LoVo (cell line): ENCODE data around the gene ROBO2.
"Not testable (repeated sequence)": the region's sequence is repeated elsewhere in the genome, so short reads cannot be mapped to it uniquely, and the experiment has no call there.

Source experiments
- DNase-seq: peaks from one replicate; pipeline ENCODE4 v3.0.0-alpha.2; 2016; ENCODE audit warnings: low spot score

The ROBO2 gene

DNA sequence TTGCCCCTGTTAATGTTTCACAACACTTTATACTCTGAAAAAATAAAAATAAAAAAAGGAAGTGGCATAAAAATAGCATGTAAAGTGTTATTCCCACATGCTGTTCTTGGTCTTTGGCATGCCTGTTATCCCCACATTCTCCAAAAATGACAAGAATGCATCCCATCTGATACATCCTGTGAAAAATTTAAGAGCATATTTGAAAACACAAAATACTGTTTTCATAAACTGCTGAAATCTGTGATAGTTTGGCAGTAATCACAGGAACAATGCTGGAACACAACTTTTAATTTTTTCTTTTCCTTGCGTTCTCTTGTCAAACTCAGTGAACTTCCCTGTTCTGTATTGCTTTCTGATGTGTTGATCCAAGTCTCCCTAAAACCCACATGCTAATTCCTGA, 288.8 kb downstream of the ROBO2 start:
- DNase-seq, result no peak

DNA sequence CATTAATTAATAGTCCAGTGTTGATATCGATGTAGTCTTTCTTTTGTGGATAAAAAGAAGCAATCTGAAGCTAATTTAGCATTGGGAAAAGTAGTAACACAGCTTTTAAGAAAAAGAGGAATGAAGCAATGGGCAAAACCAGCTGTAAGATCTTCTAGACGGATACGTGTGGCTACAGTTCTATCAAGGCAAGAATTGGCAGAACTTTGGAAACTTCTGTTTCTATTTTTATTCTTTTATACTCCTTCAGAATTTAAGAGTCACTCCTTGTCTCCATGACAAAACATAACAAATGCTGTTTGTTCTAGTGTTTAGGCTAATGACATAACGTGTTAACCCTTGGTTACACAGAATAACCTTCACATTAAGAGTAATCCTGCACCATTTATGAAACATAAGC, 289.2 kb downstream of the ROBO2 start:
- DNase-seq, result no peak

DNA sequence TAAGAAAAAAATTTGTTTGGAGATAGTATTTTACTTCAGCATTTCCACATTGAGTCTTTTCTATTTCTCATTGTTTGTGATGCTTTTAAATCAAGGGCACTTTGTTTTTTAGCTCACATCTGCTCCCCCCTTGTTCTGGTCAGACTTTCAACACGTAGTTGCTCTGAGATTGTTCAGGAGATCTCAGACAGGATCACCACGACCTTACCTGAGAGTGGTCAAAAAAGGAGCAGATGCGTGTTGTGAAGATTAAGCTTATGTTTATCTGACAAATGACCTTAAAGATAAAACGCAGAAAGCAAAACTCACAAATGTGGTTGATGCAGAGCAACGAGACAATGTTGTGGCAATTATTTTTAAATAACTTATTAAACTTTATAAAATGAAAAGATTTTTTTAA, 298.3 kb downstream of the ROBO2 start:
- no peak for DNase-seq

DNA sequence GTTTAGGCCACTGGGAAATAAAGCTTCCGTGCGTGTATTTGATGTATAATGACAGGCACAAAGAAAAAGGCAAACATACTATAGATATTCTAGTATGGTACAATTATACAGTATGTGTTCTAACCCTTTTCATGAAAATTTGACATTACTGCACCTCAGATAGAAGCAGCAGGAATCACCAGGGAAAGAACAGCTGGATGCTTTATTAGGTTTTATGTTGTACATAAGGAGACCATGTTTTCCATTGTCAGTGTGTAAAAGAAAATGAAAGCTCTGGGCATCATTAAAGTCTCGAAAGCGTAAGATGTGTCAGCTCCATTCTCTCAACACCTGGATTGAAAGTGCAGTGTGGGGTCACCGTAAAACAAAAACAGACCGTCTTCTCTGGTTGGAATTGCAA, 302.1 kb downstream of the ROBO2 start:
- no peak for DNase-seq

DNA sequence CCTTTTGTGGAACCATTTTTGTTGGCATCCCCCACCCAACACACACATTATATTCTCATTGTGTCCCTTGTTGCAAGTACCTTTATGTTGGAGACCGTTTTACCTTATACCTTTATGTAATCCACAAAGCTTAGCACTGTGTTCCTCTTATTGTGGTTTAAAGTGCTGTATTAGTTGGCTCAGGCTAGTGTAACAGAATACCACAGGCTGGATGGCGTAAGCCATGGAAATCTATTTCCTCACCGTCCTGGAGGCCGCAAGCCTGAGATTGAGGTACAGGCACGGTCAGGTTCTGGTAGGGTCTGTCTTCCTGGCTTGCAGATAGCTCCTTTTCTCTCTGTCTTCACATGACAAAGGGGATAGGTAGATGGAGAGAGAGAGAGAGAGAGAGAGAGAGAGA, 302.8 kb downstream of the ROBO2 start:
- DNase-seq, result no peak

DNA sequence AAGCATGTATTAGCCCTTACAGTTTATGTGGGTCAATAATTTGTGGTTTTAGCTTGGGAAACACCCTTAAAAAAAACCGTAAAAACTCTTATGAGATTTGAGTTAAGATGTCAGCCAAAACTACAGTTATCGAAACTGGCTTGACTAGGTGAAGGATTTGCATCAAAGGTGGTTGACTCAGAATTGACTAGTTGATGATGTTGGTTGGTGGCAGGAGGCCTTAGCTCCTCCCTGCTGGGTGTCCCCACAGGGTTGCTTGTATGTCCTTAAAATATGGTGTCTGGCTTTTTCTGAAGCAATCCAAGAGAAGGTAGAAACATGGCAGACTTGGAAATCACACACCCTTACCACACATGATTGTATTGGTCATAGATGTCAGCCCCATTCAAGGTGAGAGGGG, 305.1 kb downstream of the ROBO2 start:
- DNase-seq, result no peak

DNA sequence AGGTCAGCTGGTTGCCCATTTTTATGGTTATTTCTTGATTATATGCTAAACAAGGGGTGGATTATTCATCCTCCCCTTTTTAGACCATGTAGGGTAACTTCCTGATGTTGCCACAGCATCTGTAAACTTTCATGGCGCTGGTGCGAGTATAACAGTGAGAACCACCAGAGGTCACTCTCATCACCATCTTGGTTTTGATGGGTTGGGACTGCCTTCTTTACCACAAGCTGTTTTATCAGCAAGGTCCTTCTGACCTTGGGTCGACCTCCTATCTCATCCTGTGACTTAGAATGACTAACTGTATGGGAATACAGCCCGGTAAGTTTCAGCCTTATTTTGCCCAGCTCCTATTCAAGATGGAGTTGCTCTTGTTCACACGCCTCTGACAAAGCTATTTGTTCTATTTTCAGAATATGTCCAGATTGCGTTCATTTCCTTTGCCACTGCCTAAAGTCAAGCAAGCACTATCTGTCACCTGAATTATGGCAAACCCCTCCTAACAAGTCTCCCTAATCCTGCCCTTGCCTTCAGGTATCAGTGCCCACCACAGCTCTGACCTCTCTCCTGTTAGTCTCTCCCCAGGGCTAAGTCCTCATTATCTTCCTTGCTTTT, 308.5 kb downstream of the ROBO2 start:
- DNase-seq, result no peak

DNA sequence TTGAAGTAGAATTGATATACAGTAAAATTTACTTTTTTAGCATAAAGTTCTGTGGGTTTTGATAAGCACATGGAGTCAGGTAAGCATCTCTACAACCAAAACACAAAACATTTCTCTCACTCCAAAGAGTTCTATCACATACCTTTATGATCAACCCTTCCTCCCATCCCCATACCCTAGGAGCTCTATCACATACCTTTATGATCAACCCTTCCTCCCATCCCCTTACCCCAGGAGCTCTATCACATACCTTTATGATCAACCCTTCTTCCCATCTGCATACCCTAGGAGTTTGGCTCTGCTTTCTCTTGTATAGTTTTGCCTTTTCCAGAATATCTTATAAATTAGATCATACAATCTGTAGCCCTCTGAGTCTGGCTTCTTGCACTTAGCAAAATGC, 315.1 kb downstream of the ROBO2 start:
- no peak for DNase-seq

DNA sequence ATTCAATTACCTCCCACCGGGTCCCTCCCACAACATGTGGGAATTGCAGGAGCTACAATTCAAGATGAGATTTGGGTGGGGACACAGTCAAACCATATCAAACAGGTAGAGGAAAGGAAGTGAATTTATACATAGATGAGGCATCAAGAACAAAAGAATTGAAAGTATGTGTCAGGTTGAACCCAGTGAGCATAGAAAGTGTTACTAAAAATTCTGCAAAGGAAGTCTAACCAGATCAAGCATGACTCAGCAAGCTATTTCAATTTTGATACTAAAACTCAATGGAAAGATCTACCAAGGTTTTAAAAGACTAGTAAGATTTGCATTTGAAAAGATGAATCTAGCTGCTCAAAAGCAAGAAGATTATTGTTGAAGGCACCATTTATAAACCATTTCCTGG, 323.0 kb downstream of the ROBO2 start:
- no peak for DNase-seq

DNA sequence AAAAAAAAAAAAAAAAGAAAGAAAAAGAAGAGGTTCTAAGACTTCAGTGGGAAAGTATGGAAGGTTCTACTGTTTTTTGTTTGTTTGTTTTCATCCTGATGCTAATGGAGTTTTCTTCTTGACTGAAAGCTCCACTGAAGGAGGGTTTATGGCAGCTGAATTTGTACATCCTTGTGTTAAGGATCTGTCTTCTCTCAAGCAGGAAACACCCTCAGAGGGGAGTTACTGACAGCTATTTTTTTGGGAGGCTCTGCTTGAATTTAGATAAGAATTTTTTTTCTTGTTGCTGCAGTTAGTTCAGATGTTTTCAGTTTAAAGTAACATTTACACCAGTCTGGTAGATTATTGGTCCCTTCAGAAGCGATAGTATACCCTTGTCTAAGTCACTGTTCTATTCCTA, 325.3 kb downstream of the ROBO2 start:
- no peak for DNase-seq

DNA sequence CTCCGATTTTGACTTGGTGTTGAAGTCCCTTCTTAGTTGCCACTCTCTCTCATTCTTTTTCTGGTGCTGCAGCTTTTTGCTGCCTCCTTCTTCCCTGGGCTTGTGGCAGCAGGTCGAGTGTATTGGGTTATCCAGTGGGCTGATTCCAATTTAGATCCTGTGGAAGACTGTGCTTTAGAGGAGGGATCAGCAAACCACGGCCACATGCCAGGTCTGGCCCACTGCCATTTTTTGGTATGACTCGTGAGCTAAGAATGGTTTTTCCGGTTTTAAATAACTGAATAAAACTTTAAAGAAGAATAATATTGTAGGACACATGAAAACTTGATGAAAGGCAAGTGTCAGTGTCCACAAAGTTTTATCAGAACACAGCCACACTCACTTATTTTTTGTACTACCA, 330.5 kb downstream of the ROBO2 start:
- DNase-seq, result peak; percentile 17

DNA sequence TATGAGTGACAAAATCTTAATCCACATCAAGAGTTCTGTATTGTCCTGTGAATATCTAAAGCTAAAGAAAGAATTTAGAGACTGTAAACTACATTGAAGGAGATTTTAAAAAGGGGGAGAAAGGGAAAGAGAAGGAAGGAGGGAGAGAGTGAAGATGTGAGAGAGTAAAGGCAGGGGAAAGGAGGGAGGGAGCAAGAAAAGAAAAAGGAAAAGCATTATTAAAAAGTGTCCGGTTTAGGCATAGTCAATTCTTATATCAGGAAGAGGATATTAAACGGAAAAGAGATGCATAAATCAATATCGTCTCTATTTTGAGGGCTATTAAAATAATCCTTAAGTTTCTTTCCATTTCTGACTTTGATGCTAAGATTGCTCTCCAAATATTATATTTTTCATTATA, 332.1 kb downstream of the ROBO2 start:
- DNase-seq, result no peak

DNA sequence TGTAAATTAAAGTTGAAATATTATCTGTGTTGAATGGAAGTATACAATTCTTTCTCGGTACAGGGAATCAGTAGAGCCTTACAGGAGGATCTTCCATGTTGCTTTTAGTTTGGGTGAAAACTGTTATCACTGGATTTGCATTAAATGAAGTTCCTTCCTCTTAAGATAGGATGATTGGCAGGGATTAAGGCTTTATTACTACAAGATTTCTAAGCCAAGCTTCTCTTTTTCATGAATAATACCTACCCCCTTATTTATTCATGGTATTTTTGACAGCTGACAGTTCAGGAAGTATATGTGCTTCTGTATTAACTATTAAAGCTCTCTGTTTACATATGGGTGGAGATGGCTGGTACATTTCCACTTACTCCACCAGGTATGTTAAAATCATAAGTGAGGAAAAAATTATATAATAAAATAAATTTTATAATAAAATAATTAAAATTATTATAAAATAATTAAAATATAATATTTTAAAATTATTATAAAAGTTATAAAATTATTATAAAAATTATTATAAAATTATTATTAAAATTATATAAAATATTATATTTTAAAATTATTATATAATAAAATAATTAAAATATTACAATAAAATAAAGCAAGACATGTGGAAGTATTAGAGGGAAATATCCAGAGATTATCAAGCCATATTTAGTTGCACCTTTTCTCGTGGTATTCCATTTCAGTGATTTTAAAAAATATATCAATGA, 332.9 kb downstream of the ROBO2 start:
- DNase-seq, result no peak

DNA sequence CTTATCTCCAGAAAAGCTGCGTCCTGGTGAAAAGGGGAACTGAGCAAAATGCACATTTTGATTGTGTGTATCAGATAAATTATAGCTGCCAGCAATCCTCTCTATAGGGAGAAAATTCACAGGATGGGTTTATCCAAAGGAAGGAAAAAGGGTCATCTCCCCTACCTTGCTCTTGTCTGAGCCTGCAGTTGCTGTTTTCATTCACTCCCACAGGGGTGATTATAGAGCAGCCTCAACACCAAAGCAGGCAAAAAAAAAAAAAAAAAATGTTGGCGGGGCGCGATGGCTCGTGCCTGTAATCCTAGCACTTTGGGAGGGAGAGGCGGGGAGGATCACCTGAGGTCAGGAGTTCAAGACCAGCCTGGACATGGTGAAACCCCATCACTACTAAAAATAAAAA, 333.7 kb downstream of the ROBO2 start:
- no peak for DNase-seq

DNA sequence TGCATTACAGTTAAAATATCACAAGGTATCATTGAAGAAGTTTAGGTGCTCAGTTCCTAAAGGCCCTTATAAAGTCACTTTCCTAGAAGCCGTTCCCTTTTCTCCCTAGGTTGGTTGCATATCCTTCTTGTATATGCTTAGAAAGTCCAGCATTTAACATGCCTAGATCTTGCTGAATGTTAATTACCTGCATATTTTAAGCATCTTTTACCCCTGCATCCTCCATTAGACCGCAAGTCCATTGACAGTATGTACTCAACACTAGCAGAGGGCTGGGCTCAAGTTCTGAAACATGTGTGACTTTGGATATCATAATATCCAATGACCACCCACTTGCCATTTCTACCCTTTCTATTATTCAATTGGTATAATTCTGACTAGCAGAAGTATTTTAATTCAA, 336.6 kb downstream of the ROBO2 start:
- no peak for DNase-seq

DNA sequence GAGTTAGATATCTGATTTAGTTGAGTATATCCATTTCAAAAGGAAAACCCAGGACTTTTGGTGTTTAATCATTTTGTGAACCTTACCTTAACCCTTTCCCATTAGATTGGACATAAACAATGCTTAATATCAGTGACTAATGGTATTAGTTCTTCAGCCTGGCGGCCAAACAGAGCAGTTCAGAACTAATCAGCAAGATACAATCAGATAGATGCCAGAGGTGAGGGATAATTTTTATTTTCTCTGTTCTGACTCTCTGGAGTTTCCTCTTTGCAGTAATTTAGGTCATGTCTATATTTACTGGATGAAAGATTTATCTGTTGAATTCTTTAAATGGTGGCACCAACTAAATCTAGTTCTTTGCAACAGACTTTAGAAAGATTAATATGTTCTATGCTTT, 337.8 kb downstream of the ROBO2 start:
- no peak for DNase-seq

DNA sequence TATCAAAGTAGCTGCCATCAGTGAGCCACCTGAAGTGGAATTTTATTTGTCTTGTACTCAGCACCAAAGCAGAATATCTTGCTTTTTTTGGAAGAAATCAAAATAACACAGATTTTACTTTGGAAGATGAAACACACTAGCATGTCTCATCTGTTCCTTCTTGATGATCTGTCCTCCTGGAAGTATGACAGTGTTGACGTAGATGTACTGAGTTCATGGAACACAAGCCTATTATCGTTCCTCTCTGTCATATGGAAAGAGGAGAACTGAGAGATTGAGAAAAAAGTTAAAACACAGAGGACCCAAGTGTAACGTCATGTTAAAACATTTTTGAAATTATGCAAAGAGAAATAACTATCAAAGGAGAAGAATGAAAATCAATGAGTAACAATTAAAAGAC, 340.2 kb downstream of the ROBO2 start:
- DNase-seq, result no peak

DNA sequence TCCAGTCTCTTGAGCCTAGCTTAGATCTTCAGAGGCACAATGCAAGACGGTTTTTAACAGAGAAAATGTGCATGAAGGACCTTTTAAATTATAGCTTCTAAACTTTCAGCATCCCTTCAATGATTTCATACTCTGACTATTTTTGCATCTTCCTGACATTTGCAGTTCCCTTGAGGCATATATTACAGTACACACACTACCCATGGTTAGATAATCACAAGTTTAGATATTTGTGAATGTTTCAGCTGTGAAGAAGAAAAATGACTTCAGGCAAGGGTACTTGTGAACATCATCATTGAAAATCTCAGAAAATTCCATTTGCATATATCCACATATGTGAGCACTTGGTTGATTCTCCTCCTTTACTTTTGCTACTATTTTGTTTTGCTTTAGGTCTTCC, 341.5 kb downstream of the ROBO2 start:
- DNase-seq, result no peak

DNA sequence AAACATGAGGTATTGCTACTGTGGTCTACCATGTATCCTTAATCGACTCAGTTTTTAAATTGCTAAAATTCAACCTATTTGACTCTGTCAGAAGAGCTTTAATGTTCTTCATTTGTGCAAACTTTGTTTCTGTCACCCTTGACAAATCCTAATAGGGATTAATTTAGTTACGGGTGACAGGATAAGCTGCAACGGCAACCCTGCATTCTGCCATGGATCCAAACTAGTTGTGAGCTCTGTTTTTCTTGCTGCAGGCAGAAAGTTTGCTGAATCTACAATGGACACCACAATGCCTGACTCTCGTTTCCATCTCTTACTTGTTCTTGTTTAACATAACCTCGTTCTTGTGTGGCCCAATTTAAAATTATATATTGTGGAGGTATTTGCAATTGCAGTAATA, 352.3 kb downstream of the ROBO2 start:
- DNase-seq, result no peak

DNA sequence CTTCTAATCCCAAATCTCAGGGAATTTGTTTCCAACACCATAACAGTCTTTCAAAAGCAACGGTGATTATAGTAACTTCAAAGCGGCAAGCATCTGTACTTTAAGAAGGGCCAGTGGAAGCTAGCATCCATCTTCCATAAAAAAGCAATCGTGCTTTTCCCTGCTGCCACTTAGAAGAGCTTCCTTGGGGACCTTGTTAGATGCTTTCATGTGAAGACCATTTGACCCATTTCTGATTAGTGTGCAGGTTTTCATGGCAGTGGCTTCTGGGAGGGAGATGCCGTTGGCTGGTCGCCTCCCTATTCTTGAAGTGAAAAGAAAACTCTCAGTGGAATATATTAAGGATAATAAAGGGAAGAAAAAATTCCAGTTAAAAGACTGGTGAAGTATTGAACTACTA, 354.1 kb downstream of the ROBO2 start:
- DNase-seq, result no peak

DNA sequence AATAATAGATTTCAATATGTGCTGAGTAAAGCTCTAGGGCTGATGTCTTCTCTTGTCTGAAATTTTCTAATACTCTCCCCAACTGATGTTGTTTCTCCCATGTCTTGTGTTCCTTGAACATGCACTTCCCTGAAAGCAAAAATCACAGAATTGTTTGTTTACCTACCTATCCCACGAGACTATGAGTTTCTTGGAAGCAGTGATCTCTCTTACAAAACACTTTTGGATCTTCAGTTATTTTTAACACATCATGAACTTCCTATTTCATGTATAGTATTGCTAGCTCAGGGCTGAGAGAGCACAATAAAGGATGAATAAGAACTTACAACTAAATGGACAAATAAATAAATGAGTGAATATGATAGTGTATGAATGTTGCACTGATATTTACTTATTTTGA, 365.0 kb downstream of the ROBO2 start:
- DNase-seq, result no peak

DNA sequence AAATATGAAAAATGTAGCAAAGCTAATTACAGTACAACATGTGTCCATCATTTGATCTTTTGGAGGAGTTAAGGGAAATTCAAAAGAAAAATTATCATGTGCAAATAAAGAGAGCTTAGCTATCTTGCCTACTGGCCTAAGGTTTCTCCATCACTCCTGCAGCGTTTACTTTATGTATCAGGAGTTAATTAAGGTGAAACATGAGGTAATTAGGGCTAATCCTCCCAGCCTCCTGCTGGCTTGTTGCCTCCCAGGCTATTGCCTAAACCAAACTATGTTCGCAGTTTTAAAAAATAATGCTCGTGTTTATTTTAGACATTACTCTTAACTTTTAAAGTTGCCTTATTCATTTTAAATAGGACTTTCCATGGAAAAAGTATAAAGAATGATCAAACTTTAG, 367.5 kb downstream of the ROBO2 start:
- no peak for DNase-seq

DNA sequence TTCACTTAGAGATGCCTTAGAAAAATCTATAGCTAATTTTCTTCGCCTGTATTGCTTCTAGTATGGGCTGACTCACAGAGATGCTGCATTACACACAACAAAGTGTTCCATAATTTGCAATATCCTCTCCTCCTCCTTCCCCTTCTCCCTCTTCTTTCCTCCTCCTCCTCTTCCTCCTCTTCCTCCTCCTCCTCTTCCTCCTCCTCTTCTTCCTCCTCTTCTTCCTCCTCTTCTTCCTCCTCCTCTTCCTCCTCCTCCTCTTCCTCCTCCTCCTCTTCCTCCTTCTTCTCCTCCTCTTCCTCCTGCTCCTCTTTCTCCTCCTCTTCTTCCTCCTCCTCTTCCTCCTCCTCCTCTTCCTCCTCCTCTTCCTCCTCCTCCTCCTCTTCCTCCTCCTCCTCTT, 370.4 kb downstream of the ROBO2 start:
- DNase-seq, result not testable (repeated sequence)

DNA sequence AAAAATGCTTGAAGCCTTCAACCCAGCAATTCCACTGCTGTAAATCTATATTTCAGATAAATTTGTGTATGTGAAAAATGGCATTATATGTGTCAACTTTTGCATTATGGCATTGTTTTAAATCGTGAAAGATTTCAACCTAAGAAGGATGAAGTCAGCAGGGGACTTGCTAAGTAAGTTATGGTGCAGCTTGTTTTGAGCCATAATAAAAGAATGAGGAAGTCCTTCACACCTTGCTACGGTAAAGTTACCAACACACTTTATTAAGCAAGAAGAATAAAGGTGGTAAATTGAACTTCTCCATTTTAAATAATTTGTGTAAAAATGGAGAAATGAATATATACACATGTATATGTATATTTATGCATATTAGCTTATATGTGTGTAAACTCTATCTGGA, 371.4 kb downstream of the ROBO2 start:
- DNase-seq, result no peak
